Measurements from ENCODE around the gene C2CD3.

The C2CD3 gene

DNA sequence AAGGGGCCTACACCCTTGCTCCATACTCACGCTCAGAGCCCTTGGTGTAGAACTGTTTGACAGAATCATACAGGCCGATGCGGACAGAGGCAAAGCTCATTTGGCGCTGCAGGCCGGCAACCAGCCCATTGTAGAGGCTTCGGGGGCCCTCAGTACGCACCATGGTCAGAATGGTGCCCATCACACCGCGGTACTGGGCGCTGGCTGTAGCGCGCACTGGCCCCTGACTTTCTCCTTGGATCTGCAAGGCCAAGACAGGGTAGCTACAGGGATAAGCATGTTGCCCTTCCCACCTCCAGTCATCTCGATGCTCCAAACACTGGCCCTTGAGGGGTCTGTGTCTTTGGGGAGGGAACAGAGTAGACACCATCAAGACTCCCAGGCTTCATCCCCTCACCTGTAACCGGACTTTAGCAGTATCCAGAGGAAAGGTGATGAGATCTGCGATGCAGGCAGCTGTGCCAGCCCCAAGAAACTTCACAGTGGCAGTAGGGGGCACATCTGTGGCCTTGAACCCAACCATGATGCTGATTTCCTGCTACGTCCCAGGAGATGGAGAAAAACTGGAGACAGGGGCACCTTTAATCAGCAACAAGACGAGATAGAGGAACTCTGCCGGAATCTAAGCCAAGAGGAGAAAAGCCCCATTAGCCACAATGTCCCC lies 192.8 kb downstream of the C2CD3 start:
- DNase-seq = no peak

DNA sequence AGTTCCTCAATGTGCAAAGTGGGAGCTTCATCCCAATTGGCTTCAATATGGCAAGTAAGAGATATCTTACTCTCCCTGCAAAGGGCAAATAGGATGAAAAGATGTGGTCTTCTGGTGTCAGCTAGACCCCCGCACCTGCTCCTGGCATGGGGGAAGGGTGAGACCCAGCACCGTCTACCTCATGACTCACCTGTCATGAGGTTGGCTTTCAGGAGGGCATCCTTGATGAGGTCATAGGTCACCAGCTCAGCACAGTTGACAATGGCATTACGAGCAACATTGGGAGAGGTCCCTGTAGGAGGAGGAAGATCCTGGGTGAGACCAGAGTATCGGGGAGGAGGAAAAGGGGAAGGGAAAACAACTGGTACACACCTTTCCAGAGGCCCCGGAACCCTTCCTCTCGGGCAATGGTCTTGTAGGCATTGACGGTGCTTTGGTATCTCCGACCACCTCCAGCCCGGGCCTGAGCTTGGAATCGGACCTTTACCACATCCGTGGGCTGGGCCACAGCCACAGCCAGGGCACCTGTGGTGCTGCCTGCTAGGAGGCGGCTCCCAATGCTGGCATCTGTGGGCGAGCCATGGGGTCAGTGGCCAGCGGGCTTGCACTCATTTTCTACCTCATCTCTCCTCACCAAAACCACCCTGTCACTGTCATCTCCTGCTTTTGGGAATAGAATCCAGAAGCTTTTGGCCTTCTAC lies 194.2 kb downstream of the C2CD3 start:
- DNase-seq = no peak

- no peak for DNase-seq
Observed at GRCh38 chr11:73975479-73975757, 195.4 kb downstream of the C2CD3 start.

GRCh38 chr11:73974604-73975478 lies 196.0 kb downstream of the C2CD3 start:
- no peak for DNase-seq

DNA sequence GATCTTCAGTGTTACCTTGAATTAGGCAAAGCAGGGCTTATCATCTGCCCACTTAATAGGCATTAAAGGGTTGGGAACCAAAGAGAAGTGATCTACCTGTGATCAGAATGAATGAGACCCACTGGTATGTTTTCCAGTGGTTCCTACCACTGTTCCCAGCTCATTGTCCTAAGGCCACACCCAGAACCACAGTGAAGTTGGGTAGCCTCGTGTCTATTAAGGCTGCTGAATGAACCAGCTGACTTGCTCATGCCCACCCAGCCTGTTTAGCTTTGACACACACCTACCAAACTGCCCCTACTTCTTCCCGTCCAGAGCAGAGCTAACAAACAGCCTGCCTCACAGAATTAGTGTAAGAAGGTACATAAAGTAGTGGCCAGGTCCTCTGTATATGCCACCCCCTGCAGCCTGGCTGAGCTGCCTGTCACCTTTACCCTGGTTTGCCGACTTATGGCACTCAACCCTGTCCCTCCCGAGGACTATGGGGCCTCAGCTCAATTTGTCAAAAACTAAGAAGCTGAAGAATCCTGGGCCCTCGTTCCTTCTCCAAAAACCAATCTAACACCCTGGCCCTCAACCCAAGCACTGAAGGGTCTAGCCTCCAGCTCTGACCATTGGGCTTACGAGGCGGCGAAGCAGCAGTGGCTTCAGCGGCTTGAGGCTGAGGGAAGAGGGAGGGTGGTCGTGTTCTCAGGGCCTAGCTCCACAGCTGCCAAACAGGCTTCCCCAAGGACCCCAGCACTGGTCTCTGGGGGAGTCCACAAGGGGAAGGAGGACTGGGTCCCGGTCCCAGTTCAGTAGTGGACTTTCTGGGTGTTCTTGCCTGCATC lies 198.0 kb downstream of the C2CD3 start:
- no peak for DNase-seq

- DNase-seq = no peak
Observed at GRCh38 chr11:73972187-73972586, 198.6 kb downstream of the C2CD3 start.

GRCh38 chr11:73971175-73971719 lies 199.6 kb downstream of the C2CD3 start:
- DNase-seq = no peak

DNA sequence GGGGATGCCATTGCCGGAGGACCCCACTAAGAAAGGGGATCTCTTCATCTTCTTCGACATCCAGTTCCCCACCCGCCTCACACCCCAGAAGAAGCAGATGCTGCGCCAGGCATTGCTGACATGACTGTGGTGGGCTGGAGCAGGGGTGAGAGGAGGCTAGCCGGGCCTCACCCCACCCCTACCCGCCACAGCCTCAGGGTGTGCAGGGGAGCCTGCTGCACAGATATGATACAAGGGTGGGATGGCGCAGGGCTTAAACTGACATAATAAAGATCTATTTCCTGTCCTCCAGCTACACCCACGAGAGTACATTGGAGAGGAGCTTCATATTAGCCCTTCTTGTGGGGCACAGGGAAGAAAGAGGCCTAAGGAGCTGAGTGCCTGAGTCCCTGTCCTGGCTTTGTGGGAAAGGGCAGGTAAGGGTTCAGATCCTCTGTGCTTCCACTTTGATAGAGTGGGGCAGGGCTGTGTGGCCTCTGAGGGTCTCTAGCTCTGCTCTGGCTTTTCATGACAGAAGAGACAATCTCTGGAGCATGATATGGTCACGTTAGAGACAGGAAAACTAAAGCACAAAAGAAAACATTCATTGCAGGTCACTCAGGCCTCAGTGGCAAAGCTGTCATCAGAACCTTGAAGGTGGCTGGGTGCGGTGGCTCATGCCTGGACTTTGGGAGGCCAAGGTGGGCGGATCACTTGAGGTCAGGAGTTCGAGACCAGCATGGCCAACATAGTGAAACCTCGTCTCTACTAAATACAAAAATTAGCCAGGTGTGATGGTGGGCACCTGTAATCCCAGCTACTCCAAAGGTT lies 200.6 kb downstream of the C2CD3 start:
- peak in 2 of 5 experiments; percentile 44 to 50 for DNase-seq

DNA sequence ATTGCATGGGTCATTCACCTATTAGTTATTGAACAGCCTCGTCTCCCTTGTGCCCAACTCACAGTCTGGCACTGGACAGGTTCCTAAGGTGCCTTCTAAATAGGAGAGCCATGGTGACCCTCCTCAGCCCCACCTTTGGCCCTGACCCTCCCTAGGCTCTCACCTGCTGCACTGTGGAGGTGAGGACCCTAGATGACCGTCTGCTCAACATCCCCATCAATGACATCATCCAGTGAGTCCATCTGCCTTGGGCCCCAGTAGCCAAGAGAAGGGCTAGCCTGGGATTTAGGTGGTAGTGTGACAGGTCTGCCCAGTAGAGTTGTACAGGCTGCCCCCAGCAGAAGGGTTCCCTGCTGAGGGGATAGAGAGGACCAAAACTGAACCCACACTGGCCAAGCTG lies 201.7 kb downstream of the C2CD3 start:
- DNase-seq = no peak

- DNase-seq = no peak
Observed at GRCh38 chr11:73968356-73968966, 202.3 kb downstream of the C2CD3 start.

- DNase-seq = no peak
Observed at GRCh38 chr11:73965764-73966121, 205.1 kb downstream of the C2CD3 start.

- no peak for DNase-seq
Observed at GRCh38 chr11:73965076-73965763, 205.6 kb downstream of the C2CD3 start.

GRCh38 chr11:73963861-73964260 lies 206.9 kb downstream of the C2CD3 start:
- no peak for DNase-seq
